HEK293T (cell line): ENCODE data around the gene BHLHE23.

Experiments
- FOXM1 ChIP-seq: fragments of 450-650 bp; IDR thresholded peaks from 2 replicates; pipeline ENCODE4 v1.6.1; 2017; ENCODE audit warnings: mild to moderate bottlenecking, borderline replicate concordance
- NFRKB ChIP-seq: fragments of 450-650 bp; IDR thresholded peaks from 2 replicates; pipeline ENCODE4 v1.6.1; 2016; ENCODE audit warnings: mild to moderate bottlenecking, moderate library complexity

DNA sequence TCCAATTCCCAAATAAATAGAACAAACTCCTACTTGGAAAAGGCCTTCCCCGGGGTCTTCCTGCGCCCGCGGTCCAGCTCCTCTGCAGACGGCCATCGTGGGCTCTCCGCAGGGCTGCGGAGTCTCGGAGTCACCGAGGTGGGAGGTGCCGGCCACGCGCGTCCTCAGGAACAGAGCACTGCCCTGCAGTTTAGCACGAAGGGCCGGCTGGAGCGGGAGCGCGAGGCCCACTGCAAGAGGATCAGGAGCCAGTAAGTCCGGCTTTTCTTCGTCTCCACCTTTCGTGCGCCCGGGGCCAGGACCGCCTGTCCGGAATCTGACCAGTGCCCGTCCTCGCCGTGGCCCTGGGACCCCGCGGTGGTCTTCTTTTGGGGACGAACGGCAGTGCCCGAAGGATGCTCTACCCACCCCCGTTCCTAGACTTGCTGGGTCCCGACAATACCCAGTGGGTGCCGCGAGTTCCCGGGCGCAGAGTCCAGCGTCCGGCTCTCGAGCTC is 1.4 kb downstream of the BHLHE23 start:
- no peak for TF ChIP-seq NFRKB
- TF ChIP-seq FOXM1, result no peak
